ENCODE data around the gene ANKRD28. TPM values are rescaled to one million over a fixed set of nuclear protein-coding genes. Genes with fewer than 3 reads are reported as not detected.

ANKRD28 gene
- total and polyA plus RNA-seq, 2 of the 8 experiments (the other 6 are each of a cell fraction or from before 2014, with no cell fraction given): 39.1 to 61.7 TPM

- no peaks in the 10 kb centered on the region for H3K27me3 ChIP-seq (replicated peaks in 1 of 4; ENCODE audit: control insufficient read depth in 3 of 4, extremely low read depth in 1 of 4, insufficient read depth in 3 of 4, low read length in 3 of 4)
- no peak overlapping the region for H3K18ac ChIP-seq (ENCODE audit: extremely low read depth, low read length)
- no peak overlapping the region for H3K56ac ChIP-seq (replicated peaks; ENCODE audit: insufficient read length, low read depth, low read length)
- no peak overlapping the region for H2AK5ac ChIP-seq (ENCODE audit: low read depth, low read length)
- H2BK15ac ChIP-seq (ENCODE audit: low read length): no peak overlapping the region
- H3K4me1 ChIP-seq (replicated peaks in 1 of 4; ENCODE audit: control insufficient read depth in 3 of 4, insufficient read depth in 4 of 4, low read length in 3 of 4): peaks cover 13 to 29% (median 21%) of the 10 kb centered on the region in 4 experiments
- H2BK120ac ChIP-seq (replicated peaks; ENCODE audit: low read depth, low read length): no peak overlapping the region
- H3K9me3 ChIP-seq (ENCODE audit: insufficient read depth in 2 of 2, low read depth in 1 of 2, low read length in 1 of 2): no peaks in the 10 kb centered on the region
- no peak overlapping the region for H4K5ac ChIP-seq (ENCODE audit: insufficient read length, low read depth, low read length)
- no peak for DNase-seq (ENCODE audit: low read depth in 1 of 2, low spot score in 2 of 2)
- no peaks in the 10 kb centered on the region for H3K36me3 ChIP-seq (ENCODE audit: control insufficient read depth in 2 of 4, insufficient read depth in 4 of 4, low read length in 3 of 4)
- no peak overlapping the region for H4K91ac ChIP-seq (replicated peaks; ENCODE audit: insufficient read length, low read length)
- no peak overlapping the region for H3K23ac ChIP-seq (ENCODE audit: insufficient read length)
- FAIRE-seq: no peak
- H3K4me3 ChIP-seq (ENCODE audit: extremely low read depth in 1 of 4, insufficient read depth in 2 of 4, low read depth in 3 of 4, low read length in 4 of 4): no peak overlapping the region
- H3K27ac ChIP-seq (ENCODE audit: low read depth, low read length): no peak overlapping the region
- H3K23me2 ChIP-seq (ENCODE audit: low read depth, low read length): no peaks in the 10 kb centered on the region
- no peak overlapping the region for H4K8ac ChIP-seq (ENCODE audit: extremely low read depth, insufficient read depth, low read length)
- H2AFZ ChIP-seq (ENCODE audit: low read length): no peak overlapping the region
- no peak overlapping the region for H2BK20ac ChIP-seq (ENCODE audit: low read length)
- no peak overlapping the region for H2BK5ac ChIP-seq (ENCODE audit: low read depth, low read length)
- no peak overlapping the region for H2BK12ac ChIP-seq (ENCODE audit: low read depth, low read length)
- no peaks in the 10 kb centered on the region for H3K79me1 ChIP-seq (ENCODE audit: low read depth, low read length)
- no peak overlapping the region for H3K4me2 ChIP-seq (ENCODE audit: insufficient read depth in 1 of 2, low read depth in 2 of 2, low read length in 2 of 2)
- POLR2A ChIA-PET (ENCODE audit: partially characterized antibody): interaction anchor here (0.6 to 3.2 kb wide), 2 partner anchors 28 to 222 kb away, joined by 3 to 8 read pairs; partner anchors contain the start of genes BTD and HACL1
- H3K9ac ChIP-seq (replicated peaks in 1 of 4; ENCODE audit: extremely low read depth in 1 of 4, low read depth in 3 of 4, low read length in 3 of 4): no peak overlapping the region
- no peaks in the 10 kb centered on the region for H4K20me1 ChIP-seq (replicated peaks in 1 of 2; ENCODE audit: control insufficient read depth in 1 of 2, insufficient read depth in 2 of 2, low read length in 2 of 2)
- H3K4ac ChIP-seq (replicated peaks; ENCODE audit: insufficient read length, low read depth, low read length): no peak overlapping the region
- CTCF ChIA-PET (ENCODE audit: partially characterized antibody): interaction anchor here (1.3 to 2.5 kb wide), 3 partner anchors 173 to 253 kb away, joined by 4 to 16 read pairs (median 5); no protein-coding TSS in a partner anchor
- H3K14ac ChIP-seq (ENCODE audit: insufficient read length): no peak overlapping the region
- no peaks in the 10 kb centered on the region for H3K79me2 ChIP-seq (ENCODE audit: control insufficient read depth in 1 of 2, insufficient read depth in 2 of 2, low read length in 2 of 2)
- no peak for TF ChIP-seq CTBP2 (IDR thresholded peaks at IDR 0.05; ENCODE audit: borderline replicate concordance, insufficient read depth, insufficient read length, low read length)
- TF ChIP-seq TEAD4 (IDR thresholded peaks at IDR 0.05; ENCODE audit: low read depth, low read length): no peak
- no peak for TF ChIP-seq EP300 (IDR thresholded peaks at IDR 0.05; ENCODE audit: borderline replicate concordance in 1 of 2, low read depth in 2 of 2, low read length in 2 of 2)
- TF ChIP-seq RNF2 (IDR thresholded peaks at IDR 0.05; ENCODE audit: borderline replicate concordance, low read depth, low read length, missing control alignments, poor library complexity, severe bottlenecking): no peak
- TF ChIP-seq NRF1 (IDR thresholded peaks at IDR 0.05; ENCODE audit: low read depth, low read length): no peak
- TF ChIP-seq ATF3 (IDR thresholded peaks at IDR 0.05; ENCODE audit: insufficient read depth, low read depth, low read length): no peak
- TF ChIP-seq CHD2 (IDR thresholded peaks at IDR 0.05; ENCODE audit: low read length): no peak
- TF ChIP-seq FOSL1 (IDR thresholded peaks at IDR 0.05; ENCODE audit: insufficient read depth, low read depth, low read length): no peak
- TF ChIP-seq KDM5A (IDR thresholded peaks at IDR 0.05; ENCODE audit: low read length): no peak
- no peak for TF ChIP-seq TAF7 (optimal IDR thresholded peaks at IDR 0.05; ENCODE audit: borderline replicate concordance, low read depth, low read length)
- no peak for TF ChIP-seq SP4 (IDR thresholded peaks at IDR 0.05; ENCODE audit: low read length)
- no peak for TF ChIP-seq SIN3A (conservative IDR thresholded peaks at IDR 0.05 in 1 of 2, IDR thresholded peaks at IDR 0.05 in 1 of 2; ENCODE audit: low read depth in 1 of 2, low read length in 2 of 2)
- no peak for TF ChIP-seq JUND (IDR thresholded peaks at IDR 0.05; ENCODE audit: low read length)
- TF ChIP-seq RXRA (IDR thresholded peaks at IDR 0.05; ENCODE audit: insufficient read depth, low read depth, low read length): no peak
These were observed 168.8 kb downstream of the ANKRD28 start for GRCh38 chr3:15628967-15629366.
